GM13976 (cell line): ENCODE results near the gene MACROD1.

Experiments used
- DNase-seq: peaks from one replicate; pipeline ENCODE4 v3.0.0; 2012; ENCODE audit warnings: low spot score
- CTCF ChIP-seq: IDR thresholded peaks from 2 replicates; pipeline ENCODE4 v1.5.1; 2012; ENCODE audit warnings: borderline replicate concordance, mild to moderate bottlenecking; ENCODE audit not compliant: insufficient read depth; ENCODE audit errors: extremely low read depth, missing control alignments, control extremely low read depth
- in situ Hi-C: fragments of 300-500 bp; cut with MboI; formaldehyde crosslinking; loops from one replicate; pipeline ENCODE4 v1.12.0; 2022; ENCODE audit warnings: low sequenced_read_pairs, mixed read lengths, inconsistent platforms; ENCODE audit not compliant: unreplicated experiment

MACROD1 gene

DNA sequence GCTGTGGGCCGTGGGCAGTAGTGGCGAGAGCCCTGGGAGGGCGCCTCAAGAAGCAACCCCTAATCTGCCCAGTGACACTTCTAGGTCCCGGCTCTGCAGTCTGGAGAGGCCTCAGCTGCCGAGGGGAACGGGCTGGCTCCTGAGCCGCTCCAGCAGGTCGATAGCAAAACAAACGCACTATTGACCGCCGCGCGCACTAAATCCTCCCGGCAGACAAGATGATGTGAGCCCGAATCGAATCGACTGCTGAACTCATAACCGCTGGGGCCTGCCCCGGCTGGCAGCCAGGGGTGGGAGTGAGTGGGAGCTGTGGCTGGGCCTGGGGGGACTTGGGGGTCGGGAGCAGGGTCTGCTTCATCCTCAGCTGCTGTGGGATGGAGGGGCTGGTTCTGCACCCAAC, 94.1 kb downstream of the MACROD1 start:
- DNase-seq: no peak
- in situ Hi-C loops: no loop called here
- no peak for TF ChIP-seq CTCF

DNA sequence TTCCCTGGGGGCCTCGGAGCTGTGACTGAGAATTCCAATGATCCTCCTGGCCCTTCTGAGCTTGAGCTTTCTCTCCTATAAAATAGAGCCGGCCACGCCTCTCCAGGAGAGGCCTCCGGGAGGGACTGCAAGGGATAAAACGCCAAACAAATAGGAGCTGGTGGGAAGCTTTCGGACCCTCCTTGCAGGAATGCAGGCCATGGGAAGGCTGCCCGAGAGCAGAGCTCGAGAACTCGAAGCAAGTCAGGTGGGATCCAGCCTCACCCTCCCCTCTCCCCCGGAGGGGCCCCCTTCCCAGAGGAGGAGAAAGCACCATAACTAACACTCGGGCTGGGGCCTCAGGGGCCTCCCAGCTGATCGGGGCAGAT, 95.6 kb downstream of the MACROD1 start:
- in situ Hi-C loops: no loop called here
- no peak for DNase-seq
- TF ChIP-seq CTCF: no peak

DNA sequence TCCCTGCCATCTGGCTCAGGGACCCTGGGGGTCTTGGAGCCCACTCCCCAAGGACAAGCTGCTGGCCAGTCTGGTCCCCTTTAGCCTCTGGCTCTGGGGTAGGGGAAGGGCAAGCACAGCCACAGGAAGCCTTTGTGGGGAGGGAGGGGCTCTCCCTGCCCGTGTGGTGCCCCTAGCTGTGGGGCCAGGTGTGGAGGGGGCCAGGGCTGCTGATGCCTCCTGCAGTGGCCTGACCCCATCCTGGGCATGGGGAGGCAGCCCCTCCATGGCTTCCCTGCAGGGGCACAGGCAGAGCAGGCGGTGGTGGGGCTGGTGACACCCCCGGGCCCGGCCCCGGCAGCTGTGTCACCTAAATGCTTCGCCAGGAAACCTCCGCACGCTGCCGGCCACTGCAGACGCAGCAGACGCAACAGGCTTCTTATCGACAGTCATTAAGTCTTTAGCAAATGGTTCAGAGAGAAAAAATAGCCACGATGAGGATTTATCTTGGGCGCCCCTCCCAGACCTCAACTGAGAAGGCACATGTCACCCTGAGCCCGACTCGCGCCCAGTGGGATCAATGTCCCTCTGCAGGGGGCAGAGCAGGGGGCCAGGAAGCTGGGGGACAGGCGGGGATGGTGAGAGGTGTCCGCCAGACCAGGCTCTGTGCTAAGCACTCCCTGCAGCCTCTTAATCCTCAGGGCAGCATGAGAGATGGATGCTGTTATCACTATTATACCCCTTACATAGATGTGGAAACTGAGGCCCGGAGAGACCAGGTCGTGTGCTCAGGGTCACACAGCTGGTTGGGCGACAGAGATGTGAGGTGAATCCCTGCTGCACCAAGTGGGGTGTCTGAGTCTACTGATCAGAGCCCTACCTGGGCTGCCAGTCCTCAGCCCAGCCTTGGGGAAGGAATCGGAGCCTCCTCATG, 96.3 kb downstream of the MACROD1 start:
- DNase-seq: no peak
- in situ Hi-C loops: no loop called here
- TF ChIP-seq CTCF: no peak

DNA sequence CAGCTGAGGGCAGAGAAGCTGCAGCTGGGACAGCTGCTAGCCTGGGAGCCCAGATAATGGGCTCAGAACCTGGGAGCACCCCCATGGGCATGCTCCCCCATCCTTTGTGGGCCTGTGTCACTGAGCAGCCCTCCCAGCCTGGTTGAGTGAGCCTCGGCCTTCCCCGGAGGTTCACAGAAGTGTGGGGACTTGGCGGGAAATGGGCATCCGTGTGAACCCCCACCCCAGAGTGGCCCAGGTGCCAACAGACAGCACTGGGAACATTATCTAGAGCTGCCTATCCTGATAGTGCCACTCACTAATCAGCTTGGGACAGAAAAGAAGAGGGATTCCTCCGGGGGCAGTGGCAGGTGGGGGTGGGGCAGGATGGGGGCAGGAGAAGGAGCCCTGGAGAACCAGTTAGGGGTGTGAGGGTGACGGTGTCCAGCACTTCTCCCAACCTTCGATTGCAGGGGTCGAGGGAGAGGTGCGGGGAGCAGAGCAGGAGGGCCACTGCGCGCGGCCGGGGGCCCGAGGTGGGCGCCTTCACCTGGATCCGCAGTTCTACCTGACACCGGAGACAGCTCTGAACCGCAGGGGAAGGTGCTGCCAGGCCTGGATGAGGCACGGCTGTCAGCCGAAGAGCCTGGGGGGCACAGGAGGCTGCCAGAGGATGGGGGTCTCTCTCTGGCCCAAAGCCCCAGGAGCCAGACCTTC, 97.1 kb downstream of the MACROD1 start:
- no peak for TF ChIP-seq CTCF
- no peak for DNase-seq
- in situ Hi-C loops: no loop called here

DNA sequence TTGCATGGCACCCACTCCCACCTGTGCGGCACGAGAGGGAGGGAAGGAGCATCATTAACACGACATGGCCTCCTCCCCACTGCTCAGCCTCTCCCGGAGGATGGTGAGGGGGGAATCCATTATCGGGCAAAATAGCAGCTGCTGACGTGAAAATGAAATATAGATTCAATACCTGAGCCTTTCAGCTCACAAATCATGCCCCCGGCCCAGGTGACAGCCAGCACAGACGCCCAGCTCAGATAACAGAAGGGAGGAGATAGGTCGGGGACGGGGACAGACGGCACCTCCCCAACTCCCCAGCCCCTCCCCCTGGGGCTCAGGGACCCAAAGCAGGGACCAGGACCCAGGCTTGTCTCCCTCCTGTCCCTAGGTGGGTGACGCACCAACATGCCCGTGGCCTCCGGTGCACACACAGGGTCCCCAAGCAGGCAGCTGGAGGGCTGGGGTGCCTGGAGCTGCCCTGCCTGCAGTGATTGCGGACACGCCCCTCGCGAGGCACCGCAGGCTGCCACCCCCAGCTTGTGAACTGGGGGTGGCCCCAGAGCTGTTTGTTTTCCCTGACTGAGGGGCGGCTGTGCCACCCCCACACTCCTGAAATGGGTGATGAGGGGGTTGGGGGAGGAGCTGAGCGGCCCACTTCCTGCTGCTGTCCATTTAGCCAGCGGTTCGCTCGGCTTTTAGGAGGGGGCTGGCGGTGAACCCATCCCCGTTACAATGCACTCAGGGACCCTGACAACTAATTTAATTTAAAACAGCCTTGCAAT, 98.5 kb downstream of the MACROD1 start:
- in situ Hi-C loops: no loop called here
- DNase-seq: no peak
- no peak for TF ChIP-seq CTCF

GRCh38 chr11:64065712-64066111, 100.2 kb downstream of the MACROD1 start:
- no peak for TF ChIP-seq CTCF
- DNase-seq: no peak
- in situ Hi-C loops: no loop called here
